Measurements from ENCODE around the gene HBZ. TPM values are rescaled to one million over a fixed set of nuclear protein-coding genes. Genes with fewer than 3 reads are reported as not detected.
"Not testable (repeated sequence)": the region's sequence is repeated elsewhere in the genome, so short reads cannot be mapped to it uniquely, and the experiment has no call there.

The HBZ gene
- total RNA-seq, 2 donors from 2014 or later = 1.4 TPM; not detected in 1

DNA sequence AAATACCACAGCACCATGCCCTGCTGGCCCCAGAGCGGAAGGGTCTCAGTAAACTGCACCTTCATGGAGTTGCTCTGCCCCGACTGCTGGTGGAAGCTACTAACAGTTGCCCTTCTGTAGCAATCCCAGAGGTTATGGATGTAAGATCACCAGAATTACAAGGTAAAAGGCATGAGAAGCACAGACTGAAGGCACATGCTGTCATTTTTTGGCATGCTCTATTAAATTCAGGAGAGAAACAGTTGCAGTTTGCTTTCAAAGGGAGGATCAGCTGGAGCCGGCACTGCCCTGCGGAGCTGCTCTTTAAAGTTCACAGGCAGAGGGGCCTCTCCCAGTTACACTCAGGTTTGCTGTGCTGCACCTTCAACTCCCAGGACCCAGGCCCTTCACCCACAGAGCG lies 33.1 kb upstream of the HBZ start:
- Histone ChIP-seq H3K4me1 (no peaks in the 10 kb centered on the region), H3K4me3 (no peak overlapping the region), H3K9ac (ENCODE audit: low read depth in 2 of 2, low read length in 2 of 2) (no peak overlapping the region), H3K36me3 (no peaks in the 10 kb centered on the region), H3K9me3 (no peaks in the 10 kb centered on the region), H3K27ac (no peak overlapping the region), H3K27me3 (no peaks in the 10 kb centered on the region)
- TF ChIP-seq, protein P1, sequence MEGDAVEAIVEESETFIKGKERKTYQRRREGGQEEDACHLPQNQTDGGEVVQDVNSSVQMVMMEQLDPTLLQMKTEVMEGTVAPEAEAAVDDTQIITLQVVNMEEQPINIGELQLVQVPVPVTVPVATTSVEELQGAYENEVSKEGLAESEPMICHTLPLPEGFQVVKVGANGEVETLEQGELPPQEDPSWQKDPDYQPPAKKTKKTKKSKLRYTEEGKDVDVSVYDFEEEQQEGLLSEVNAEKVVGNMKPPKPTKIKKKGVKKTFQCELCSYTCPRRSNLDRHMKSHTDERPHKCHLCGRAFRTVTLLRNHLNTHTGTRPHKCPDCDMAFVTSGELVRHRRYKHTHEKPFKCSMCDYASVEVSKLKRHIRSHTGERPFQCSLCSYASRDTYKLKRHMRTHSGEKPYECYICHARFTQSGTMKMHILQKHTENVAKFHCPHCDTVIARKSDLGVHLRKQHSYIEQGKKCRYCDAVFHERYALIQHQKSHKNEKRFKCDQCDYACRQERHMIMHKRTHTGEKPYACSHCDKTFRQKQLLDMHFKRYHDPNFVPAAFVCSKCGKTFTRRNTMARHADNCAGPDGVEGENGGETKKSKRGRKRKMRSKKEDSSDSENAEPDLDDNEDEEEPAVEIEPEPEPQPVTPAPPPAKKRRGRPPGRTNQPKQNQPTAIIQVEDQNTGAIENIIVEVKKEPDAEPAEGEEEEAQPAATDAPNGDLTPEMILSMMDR (IDR thresholded peaks at IDR 0.05) = no peak
- intact Hi-C loops (cut with DNase I) = no loop called here
- no peak for DNase-seq

DNA sequence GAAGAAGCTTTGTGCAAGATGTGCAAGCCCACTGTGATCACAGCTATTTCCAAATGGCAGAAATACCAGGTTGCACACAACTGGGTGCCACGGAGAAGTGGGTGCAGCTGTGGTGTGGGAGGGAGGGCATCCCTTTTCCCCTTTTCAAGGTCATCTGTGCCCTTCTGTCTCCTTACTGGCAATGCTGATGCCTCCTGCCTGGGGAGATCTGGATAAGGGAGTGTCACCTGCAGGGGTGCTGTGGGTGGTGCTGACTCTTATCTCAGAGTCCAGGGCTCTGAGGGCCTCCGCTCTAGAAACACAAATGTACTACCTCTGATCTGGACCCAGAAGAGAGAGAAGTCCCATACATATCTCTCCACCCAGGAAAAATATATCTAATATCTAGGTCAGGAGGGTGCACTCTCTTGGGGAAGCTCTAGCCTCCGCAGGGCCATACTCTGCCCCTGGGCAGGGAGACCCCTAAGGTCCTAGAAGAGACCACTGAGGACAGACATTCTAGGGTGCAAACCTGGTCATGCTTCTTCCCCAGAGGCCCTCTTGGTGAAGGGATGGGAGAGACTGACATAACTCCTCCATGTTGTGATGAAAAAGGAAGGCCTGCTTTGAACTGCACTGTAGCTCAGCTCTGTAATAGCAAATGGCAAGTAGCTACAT lies 32.5 kb upstream of the HBZ start:
- Histone ChIP-seq H3K27ac (no peak overlapping the region), H3K4me1 (no peaks in the 10 kb centered on the region), H3K9ac (ENCODE audit: low read depth in 2 of 2, low read length in 2 of 2) (no peak overlapping the region), H3K4me3 (no peak overlapping the region), H3K9me3 (no peaks in the 10 kb centered on the region), H3K36me3 (no peaks in the 10 kb centered on the region), H3K27me3 (no peaks in the 10 kb centered on the region)
- DNase-seq = no peak
- TF ChIP-seq, protein P1 (IDR thresholded peaks at IDR 0.05) = no peak
- intact Hi-C loops (cut with DNase I) = no loop called here

DNA sequence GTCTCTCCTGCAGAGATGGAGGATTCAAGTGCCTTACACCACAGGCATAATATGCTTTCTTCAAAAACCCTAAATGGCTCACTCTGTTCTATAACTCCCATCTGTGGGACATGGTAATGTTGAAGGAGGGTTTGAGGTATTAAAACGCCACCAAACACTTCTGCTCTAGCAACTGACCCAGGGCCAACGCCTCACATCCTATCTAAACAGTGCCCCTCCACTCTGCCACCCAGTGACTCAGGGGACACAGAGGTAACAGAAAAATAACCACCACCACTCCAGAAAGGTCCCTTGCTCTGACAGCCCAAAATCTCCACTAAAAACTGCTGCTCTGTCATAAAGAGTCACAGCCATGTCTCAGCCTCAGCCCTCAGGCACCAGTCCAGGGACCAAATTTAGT lies 31.7 kb upstream of the HBZ start:
- H3K27me3 ChIP-seq = no peaks in the 10 kb centered on the region
- DNase-seq = no peak
- intact Hi-C loops (cut with DNase I) = no loop called here

DNA sequence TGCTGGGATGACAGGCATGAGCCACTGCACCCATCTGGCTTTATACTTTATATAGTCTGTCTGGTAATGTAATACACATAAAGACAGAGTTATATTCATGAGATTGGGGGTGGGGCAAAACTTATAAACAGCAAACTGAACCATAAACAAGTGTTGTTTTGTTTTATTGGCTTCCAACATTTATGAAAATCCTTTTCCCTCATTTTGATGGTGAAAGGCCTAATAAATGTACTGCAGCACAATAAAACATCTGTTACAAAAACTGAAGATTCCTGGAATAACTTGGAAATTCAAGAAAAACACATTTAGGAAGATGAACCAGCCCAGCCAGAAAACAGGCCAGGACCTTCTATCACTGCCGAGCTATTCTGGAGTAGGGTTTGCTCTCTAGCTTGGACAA lies 30.1 kb upstream of the HBZ start:
- H3K27ac ChIP-seq = no peak overlapping the region
- no peak overlapping the region for H3K4me3 ChIP-seq
- H3K36me3 ChIP-seq = no peaks in the 10 kb centered on the region
- no peak for DNase-seq
- intact Hi-C loops (cut with DNase I) = no loop called here
- no peak overlapping the region for H3K9ac ChIP-seq (ENCODE audit: low read depth in 2 of 2, low read length in 2 of 2)
- TF ChIP-seq, protein P1 (IDR thresholded peaks at IDR 0.05) = no peak
- no peaks in the 10 kb centered on the region for H3K4me1 ChIP-seq
- no peaks in the 10 kb centered on the region for H3K27me3 ChIP-seq
- H3K9me3 ChIP-seq = no peaks in the 10 kb centered on the region

More for the DNA sequence above, 31.7 kb upstream of the HBZ start:
- H3K9me3 ChIP-seq = no peaks in the 10 kb centered on the region
- H3K9ac ChIP-seq (ENCODE audit: low read depth in 2 of 2, low read length in 2 of 2) = no peak overlapping the region
- H3K27ac ChIP-seq = no peak overlapping the region
- TF ChIP-seq, protein P1 (IDR thresholded peaks at IDR 0.05) = no peak
- no peaks in the 10 kb centered on the region for H3K4me1 ChIP-seq
- no peak overlapping the region for H3K4me3 ChIP-seq
- no peaks in the 10 kb centered on the region for H3K36me3 ChIP-seq

DNA sequence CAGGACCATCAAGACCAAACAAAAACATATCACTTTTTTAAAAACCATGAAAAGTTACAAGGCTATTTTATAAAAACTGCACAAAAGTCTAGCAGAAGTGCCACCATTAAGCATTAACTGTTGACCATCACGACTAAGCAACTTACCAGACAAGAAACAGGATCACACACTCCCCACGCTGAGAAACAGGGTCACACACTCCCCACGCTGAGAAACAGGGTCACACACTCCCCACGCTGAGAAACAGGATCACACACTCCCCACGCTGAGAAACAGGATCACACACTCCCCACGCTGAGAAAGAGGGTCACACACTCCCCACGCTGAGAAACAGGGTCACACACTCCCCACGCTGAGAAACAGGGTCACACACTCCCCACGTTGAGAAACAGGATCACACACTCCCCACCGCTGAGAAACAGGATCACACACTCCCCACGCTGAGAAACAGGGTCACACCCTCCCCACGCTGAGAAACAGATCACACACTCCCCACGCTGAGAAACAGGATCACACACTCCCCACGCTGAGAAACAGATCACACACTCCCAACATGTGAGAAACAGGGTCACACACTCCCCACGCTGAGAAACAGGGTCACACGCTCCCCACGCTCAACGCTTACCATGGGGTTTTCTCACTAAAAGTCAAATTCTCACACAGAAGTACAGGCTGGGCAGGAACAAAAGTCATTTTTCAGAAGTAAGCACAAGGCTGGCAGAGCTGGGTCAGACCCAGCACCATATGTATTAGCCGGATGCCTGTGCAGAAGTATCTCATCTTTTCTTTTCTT lies 28.7 kb upstream of the HBZ start:
- H3K27ac ChIP-seq; DNase-seq; H3K4me1 ChIP-seq; H3K36me3 ChIP-seq; H3K9me3 ChIP-seq; intact Hi-C loops (cut with DNase I); H3K4me3 ChIP-seq; H3K9ac ChIP-seq (ENCODE audit: low read depth in 2 of 2, low read length in 2 of 2); H3K27me3 ChIP-seq: not testable (repeated sequence)

DNA sequence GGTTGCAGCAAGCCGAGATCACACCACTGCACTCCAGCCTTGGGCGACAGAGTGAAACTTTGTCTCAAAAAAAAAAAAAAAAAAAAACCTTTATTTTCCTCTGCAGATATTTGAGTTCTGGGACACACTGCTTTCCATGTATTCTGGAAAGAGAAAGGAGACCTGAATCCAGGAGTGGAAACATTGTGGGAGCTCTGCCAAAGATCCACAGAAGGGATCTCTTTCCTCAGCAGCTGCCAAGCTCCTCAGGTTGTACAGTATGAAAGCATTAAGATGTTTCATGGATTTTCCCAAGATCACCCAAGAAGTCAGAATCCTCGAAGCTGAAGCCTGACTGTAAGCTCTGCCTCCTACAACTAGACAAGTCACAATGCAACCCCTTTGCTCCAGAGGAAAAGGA lies 27.4 kb upstream of the HBZ start:
- no peak for DNase-seq
- Histone ChIP-seq H3K4me3 (no peak overlapping the region), H3K27ac (no peak overlapping the region), H3K9me3 (no peaks in the 10 kb centered on the region), H3K27me3 (no peaks in the 10 kb centered on the region), H3K4me1 (no peaks in the 10 kb centered on the region), H3K9ac (ENCODE audit: low read depth in 2 of 2, low read length in 2 of 2) (no peak overlapping the region), H3K36me3 (no peaks in the 10 kb centered on the region)
- intact Hi-C loops (cut with DNase I) = no loop called here
- TF ChIP-seq, protein P1 (IDR thresholded peaks at IDR 0.05) = no peak

All from colonic mucosa (tissue), 4 donors.